Measurements from ENCODE around the gene LRIG3.
"Not testable (repeated sequence)": the region's sequence is repeated elsewhere in the genome, so short reads cannot be mapped to it uniquely, and the experiment has no call there.

LRIG3 gene, protein sequence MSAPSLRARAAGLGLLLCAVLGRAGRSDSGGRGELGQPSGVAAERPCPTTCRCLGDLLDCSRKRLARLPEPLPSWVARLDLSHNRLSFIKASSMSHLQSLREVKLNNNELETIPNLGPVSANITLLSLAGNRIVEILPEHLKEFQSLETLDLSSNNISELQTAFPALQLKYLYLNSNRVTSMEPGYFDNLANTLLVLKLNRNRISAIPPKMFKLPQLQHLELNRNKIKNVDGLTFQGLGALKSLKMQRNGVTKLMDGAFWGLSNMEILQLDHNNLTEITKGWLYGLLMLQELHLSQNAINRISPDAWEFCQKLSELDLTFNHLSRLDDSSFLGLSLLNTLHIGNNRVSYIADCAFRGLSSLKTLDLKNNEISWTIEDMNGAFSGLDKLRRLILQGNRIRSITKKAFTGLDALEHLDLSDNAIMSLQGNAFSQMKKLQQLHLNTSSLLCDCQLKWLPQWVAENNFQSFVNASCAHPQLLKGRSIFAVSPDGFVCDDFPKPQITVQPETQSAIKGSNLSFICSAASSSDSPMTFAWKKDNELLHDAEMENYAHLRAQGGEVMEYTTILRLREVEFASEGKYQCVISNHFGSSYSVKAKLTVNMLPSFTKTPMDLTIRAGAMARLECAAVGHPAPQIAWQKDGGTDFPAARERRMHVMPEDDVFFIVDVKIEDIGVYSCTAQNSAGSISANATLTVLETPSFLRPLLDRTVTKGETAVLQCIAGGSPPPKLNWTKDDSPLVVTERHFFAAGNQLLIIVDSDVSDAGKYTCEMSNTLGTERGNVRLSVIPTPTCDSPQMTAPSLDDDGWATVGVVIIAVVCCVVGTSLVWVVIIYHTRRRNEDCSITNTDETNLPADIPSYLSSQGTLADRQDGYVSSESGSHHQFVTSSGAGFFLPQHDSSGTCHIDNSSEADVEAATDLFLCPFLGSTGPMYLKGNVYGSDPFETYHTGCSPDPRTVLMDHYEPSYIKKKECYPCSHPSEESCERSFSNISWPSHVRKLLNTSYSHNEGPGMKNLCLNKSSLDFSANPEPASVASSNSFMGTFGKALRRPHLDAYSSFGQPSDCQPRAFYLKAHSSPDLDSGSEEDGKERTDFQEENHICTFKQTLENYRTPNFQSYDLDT

DNA sequence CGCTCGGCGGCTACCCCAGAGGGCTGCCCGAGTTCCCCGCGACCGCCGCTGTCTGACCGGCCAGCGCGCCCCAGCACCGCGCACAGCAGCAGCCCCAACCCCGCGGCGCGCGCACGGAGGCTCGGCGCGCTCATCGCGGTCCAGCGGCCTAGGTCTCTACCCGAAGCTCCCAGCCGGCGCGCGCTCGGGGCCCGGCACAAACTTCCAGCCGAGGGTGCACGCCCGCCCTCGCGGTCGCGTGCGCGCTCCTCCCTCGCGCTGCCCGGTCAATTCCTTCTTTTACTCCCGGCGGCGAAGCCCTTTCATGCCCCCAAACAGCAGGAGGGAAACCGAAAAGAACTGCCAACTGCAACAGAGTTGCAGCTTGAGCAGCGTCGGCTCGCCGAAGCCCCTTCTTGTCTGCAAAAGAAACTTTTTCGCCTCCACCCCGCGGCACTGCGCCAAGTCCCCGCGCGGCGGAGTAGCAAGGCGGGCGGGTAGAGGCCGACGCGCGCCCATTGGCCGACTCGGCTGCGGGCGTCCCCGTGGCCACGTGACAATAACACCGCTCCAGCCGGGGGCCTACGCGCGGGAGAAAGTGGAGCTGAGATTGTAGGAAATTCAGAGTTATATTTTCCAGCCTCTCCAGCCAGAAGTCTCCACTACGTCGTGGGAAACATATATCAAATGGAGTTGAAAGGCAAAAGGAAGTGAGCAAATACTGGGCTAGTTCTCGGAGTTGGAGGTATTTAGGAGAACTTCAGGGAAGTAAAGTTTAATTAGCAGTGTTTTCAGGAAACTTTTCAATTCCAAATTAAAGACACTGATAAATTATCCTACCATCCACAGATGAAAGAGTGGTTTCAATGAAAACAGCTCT lies at the start of gene LRIG3:
Gene LRIG3 (minus strand): TSS at position 403 of the 859 bp plus-strand sequence. CDS start 269 bp downstream, at position 134.
- DNase-seq, result peak; percentile 74

DNA sequence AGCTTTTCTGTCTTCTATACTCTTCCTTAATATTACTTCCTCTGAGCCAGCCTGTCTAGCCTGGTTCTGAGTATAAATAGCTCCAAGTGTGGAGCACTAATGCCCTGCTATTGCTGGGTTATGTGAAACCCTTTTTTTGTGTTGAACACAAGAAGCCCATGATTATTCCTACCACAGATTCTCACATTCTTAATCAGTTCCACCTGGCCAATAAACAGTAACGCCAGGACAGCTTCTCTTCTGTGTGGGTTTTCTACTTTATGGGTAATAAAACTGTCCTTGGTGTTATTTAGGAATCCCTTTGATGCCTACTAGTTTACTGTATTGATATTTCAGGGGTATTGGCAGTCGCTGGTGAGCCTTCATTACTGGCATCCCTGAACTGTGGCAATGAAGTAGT lies 48.9 kb upstream of the LRIG3 start:
- no peak for DNase-seq

DNA sequence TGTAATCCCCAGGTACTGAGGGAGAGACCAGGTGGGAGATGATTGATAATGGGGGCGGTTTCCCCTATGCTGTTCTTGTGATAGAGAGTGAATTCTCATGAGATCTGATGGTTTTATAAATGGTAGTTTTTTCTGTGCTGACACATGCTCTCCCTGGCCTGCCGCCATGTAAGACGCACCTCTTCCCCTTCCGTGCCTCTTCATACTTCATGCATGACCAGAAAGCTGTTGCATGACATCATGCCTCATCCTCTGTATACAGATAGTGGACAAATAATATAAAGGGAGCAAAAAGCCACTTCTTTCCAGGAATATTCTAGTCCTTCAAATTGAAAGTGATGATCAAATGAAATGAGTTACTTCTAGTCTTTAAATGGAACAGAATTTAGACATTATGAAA lies 47.3 kb upstream of the LRIG3 start:
- no peak for DNase-seq

DNA sequence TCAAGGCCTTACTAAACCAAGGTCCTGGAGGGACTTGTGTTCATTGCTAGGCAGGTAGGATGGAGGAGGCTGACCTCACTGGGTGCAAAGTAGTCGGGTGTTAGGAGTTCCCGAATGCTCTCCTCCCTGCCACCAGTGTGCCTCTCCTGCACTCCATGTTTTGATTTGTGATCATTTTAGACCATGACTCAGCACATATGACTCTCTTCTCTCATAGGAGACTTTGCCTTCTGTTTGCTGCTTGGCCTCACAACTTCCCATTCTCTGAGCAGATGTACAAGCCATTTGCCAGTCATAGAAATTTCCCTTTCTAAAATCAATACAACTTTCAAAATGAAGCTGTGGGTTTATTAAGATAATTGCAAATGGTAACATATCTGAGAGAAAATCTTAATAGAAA lies 46.6 kb upstream of the LRIG3 start:
- DNase-seq, result no peak

DNA sequence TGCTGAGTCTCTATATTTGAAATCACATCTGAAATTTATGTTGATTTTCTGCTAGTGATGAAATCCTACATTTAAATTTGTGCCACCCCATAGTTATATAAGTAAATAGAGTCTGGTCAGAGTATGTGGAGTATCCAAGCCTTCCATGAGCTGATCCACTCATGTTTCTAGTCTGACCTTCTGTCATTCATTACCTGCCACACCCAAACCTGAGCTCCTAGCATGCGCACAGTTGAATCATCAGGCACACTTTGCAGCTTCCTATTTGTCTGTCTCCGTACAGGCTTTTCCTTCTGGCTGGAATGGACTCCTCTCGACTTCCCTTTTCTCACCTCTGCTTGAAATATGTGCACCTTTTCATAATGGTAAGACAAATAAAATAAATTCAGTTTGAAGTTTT lies 45.3 kb upstream of the LRIG3 start:
- DNase-seq, result no peak

DNA sequence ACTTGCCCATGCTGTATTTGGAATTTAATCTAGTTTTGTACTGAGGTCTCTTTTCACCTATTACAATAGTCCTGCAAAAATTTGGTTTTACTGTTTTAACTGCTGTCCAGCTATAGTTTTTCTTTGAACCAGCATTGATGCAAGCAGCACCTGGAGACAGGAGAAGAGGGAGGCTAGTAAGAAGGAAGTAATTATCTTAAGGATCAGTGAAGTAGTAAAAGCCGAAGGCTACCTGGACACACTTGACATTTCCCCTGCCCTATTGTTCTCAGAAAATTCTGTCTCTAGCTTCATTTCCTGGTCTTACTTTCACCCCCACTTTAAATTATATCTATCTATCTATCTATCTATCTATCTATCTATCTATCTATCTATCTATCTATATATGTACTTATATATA lies 43.5 kb upstream of the LRIG3 start:
- DNase-seq, result no peak

DNA sequence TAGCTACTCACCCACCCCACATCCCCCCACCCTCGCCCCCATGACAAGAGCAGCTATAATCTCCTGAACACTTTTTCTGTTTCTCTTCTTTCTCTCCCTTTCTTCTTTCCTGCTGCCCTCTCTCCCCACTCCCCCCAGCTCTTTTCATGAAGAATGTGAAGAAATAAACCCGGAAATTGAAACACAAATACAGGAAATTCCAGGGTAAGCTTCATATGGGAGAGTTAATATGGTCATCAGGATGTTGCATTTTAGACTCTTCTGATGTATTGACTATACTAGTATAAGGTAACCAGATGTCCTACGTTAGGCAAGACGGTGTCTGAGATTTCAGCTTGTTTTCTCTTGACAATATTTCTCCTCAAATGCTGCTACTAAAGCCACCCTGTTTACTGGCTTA lies 41.6 kb upstream of the LRIG3 start:
- DNase-seq, result no peak

DNA sequence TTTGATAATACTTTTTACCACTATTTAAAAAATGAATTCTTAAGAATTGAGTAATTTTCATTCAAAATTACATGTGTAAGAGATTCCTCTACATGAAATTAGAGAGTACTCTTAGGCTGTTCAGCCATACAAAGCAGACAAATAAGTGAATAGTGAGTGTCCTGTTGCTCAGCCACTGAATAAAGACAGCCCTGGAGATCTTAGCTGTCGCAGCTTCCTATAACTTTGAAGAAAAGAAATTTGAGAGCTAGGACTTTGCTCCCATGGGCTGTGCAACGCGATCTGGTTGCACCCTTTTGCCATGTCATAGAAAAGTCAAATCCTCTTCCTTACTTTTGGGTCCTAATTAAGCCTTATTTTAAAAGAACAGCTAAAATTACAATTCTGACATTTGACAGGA lies 40.9 kb upstream of the LRIG3 start:
- DNase-seq, result no peak

DNA sequence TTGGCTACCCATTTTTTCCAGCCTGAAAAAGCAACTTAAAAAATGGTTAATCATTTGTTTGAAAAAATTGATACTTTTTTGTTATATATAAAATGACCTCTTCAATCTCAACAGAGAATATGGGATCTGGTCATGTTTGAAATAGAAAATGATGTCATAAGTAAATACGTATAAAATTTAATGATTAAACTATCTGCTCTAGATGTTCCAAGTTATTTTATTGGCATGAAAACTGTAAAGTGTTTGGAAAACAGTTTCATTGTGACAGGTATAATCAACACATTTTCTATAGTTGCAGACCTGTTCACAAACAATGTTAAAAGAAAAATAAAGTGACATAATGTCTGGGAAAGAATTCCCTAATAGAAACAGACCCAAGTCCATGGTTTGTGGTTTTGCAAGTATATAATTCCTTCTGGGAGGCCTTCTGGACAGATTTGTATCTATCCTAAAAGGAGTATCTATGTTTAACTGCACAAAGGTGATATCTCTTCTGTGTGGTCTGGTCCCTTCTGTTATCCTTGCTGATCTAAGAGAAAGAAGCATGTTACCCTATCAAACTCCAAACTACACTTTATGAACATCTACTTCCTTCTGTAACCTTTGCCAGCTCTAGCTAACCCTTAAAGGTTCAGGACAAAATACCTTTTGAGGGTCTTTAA lies 39.5 kb upstream of the LRIG3 start:
- no peak for DNase-seq

DNA sequence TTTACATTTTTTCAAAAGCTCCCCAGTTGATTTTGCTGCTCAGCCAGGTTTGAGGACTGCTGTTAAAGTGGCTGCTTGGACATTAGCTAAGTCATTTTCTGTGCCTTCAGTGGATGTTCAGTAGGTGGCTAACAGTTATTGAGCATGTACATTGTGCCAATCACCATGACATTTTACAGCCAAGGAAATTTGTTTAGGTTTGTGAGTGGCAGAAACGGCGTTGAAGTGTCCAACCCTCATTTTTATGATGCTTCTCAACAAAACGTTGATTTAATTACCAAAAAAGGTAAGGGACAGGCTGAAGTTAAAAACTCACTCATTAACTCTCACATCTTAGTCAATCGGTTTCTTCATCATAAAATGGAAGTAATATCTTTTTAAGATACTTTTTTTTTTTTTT lies 37.0 kb upstream of the LRIG3 start:
- no peak for DNase-seq

DNA sequence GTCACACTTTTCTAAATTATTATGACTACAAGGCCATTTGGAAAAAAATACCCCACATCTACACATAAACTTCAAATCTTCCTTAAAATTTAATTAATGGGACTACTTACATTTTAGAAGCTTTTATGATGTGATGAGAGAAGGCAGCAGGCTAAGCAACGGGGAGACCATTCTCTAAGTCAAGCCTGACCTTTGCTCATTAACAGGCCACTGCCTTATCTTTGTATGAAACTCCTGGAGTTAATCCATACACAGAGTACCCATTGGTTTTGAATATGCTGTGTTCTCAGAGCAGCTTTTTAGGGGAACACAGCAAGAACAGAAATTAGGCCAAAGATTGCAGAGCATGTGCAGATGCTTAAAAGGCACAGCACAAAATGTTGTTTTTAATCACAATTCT lies 35.5 kb upstream of the LRIG3 start:
- no peak for DNase-seq

DNA sequence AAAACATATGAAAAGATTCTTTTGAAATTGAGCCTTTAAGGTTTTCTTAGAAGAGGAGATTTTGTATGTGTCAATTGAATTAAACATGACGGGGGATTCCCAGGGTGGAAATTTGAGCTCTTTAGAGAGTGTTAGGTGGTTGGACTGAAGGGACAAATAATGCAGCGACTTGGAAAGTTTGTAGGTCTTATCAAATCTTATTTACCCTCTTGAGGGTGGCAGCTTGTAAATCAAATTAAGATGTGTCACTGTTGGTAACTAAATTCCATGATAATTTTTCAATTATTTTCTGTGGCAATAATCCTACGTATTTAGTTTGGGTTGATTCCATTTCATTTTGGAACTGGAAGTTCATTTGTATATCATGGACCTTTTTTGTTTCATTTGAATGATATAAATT lies 33.7 kb upstream of the LRIG3 start:
- no peak for DNase-seq

DNA sequence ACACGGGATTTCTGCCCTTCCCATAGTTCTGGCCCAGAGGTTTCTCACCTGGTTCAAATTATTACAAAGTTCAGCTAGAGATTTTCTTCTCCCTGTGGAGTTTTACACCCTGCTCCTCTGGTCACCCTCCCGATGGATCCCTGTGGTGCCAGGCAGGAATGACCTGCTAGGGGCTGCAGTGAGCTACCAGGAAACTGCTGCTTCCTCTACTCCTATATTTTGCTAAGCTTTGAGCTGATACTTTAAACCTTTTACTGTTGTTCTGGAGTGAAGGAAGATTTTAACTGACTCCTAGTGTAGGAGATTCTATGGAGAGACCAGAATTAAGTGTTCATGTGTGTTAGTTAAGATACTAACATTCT lies 30.4 kb upstream of the LRIG3 start:
- no peak for DNase-seq

DNA sequence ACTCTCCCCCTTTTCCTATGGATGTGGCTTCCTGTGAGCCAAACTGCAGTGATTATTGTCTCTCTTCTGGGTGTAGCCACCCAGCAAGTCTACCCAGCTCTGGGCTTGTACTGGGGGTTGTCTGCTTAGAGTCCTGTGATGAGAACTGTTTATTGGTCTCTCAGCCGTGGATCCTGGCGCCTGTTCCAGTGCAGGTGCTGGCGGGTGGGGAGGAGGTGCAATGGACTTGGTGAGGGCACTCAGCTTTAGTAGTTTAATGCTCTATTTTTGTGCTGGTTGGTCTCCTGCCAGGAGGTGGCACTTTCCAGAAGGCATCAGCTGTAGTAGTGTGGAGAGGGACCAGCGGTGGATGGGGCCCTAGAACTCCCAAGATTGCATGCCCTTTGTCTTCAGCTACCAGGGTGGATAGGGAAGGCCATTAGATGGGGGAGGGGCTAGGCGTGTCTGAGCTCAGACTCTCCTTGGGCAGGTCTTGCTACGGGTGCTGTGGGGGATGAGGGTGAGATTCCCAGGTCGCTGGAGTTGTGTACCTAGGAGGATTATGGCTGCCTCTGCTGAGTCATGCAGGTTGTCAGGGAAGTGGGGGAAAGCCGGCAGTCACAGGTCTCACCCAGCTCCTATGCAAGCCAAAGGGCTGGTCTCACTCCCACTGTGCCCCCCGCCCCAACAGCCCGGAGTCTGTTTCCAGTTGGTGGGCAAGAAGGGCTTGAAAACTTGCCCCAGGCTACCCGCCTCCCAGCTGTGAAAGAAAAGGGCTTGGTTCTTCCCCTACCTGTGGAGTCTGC lies 29.8 kb upstream of the LRIG3 start:
- not testable (repeated sequence) for DNase-seq

DNA sequence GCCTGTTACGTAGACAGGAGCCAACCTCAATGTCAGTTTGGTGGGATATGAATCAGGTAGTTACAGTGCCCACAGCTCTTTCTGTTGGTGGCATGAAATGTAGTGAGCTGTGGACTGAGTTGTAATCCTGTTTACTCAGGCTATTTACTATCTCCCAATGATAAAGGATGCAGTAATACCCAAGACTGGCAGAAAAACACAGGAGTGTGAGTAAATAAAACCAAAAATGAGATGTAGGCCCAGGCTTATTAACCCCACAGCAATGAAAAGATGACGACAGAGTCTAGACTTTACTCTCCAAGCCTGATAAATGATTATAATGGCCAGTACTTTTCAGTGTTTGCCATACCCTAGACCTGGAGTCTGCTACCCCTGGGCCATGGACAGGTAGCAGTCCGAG lies 22.8 kb upstream of the LRIG3 start:
- DNase-seq, result no peak

DNA sequence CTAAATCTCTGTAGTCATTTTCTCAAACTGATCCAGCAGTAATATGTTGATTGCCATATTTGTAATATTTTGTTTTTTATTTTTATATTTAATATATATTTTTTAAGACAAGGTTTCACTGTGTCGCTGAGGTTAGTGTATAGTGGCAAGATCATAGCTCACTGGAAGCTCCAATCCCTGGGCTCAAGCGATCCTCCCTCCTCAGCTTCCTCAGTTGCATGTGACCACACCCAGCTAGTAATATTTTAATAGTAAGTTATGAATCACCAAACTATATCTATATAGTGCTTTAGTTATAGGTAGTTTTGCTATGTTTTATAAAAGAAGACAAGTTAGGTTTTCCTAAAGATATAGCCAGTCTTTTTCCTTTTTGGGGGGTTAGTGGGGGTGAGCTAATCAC lies 22.0 kb upstream of the LRIG3 start:
- DNase-seq, result no peak

DNA sequence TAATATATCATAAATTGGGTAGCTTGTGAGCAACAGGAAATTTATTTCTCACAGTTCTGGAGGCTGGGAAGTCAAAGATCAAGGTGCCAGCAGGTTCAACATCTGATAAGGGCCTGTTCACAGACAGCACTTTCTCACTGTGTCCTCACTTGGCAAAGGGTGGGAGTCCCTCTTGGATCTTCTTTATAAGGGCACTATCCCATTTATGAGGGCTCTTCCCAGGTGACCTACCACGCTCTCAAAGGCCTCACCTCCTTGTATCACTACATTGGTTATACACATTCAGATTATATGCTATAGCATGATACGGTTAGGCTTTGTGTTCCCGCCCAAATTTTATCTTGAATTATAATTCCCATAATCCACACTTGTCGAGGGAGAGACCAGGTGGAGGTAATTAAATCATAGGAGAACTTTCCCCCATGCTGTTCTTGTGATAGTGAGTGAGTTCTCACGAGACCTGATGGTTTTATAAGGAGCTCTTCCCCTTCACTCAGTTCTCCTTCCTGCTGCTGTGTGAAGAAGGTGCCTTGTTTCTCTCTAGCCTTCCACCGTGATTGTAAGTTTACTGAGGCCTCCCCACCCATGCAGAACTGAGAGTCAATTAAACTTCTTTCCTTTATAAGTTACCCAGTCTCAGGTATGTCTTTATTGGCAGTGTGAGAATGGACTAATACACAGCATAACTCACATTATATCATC lies 19.2 kb upstream of the LRIG3 start:
- DNase-seq, result no peak

DNA sequence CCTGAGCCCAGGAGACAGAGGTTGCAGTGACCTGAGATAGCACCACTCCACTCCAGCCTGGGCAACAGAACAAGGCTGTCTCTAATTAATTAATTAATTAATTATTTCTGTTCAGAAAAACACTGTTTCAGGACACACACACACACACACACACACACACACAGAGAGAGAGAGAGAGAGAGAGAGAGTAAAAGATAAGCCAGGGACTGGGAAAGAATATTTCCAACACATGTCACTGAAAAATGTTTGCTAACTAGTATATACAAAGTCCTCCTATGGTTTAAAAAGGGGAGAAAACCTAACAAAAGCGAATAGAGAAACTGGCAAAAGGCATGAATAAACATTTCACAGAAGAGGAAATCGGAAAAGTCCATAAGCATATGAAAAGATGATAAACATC lies 18.1 kb upstream of the LRIG3 start:
- DNase-seq, result no peak

DNA sequence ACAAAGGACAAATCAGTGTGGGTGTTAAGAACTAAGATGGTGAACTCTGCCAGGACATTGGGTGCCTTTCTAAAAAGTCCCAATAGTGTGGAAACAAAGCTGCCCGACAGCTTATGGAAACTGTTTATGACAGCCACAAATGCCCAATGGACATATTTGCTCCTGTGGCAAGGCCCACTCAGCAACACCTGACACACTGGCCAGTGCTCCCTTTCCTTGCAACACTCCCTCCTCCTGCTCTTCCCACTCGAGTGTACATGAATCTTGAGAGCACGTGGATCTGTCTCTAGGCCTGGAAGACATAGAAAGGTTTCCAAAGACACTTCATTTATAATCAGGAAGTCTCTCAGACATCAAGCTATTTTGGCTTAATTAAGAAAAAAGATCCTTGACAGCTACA lies 14.2 kb upstream of the LRIG3 start:
- no peak for DNase-seq

DNA sequence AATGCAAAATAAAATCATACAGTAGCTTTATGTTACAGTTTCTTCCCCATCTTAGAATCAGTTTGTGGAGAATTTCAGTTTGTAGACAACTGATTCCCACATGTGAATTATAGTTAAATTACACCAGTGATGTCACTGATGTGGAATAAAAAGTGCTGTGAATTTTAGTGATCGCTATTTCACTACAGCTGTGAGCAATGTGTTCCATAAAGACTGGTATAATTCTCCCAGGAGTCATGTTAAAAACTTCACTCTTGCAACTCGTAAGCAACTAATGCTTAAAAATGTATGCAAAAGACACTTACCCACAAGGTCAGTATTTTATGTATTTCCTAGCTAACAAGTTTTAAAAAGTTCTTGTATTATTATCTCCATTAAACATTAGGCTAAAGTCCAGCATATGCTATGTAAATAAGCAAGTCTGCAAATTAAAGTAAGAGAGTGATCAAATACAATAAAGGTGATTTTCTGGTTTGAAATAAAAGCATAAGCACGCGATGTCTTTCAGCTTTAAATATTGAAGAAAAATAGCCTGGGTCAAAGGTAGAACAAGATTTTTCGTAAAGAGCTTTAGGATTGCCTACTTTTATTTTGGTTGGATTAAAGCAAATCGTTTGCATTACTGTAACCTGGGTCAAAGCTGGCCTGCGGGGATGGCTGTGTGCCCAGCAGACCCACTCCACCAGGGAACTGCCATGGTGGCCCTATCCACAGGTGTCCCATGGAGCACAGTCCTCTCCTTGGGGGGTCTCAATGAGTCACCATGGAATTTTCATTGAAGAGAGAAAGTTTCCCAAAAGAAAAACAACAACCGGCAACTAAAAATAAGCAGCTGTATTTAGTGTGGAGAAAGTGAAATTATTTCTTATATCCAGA lies 12.7 kb upstream of the LRIG3 start:
- DNase-seq, result no peak

Data from hematopoietic multipotent progenitor cell treated with erythropoietin and hydrocortisone succinate and interleukin-3 and kit ligand, for 4 days (in vitro differentiated cells).